HG02852 (cell line): ENCODE measurements around the gene OSBPL1A.

Experiments used
- ATAC-seq: cut with Tn5 transposase; IDR thresholded peaks from one replicate; pipeline ENCODE4 v1.9.1; 2021; ENCODE audit warnings: mild to moderate bottlenecking, moderate library complexity; ENCODE audit not compliant: unreplicated experiment

The OSBPL1A gene

DNA sequence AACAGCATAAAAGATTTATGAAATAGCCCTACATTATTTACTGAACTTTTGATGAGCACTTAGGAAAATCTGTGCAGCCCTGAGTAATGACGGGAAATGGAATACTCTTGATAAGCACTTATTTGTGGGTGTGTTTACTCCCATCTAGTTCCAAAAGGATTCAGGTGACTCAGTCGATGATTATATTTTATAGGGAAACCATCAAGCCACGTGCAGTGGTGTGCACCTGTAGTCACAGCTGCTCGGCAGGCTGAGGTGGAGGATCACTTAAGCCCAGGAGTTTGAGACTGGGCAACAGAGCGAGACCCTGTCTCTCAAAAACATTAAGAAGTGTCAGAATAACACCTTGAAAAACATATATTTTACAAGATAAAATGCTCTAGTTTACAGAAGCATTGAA is 166.9 kb downstream of the OSBPL1A start:
- ATAC-seq = no peak

DNA sequence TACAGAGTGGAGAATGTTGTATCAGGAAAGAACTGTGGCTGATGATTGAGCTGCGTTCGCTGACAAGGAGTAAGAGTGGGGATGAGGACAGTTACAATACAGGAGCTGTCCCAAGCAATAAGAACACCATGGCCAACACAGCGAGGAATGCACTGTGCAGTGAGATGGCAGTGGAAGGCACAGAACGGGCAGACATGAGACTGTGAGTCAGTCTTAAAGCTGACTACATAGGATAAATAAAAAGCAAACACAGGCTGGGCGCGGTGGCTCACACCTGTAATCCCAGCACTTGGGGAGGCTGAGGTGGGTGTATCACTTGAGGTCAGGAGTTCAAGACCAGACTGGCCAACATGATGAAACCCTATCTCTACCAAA is 169.0 kb downstream of the OSBPL1A start:
- ATAC-seq = no peak

DNA sequence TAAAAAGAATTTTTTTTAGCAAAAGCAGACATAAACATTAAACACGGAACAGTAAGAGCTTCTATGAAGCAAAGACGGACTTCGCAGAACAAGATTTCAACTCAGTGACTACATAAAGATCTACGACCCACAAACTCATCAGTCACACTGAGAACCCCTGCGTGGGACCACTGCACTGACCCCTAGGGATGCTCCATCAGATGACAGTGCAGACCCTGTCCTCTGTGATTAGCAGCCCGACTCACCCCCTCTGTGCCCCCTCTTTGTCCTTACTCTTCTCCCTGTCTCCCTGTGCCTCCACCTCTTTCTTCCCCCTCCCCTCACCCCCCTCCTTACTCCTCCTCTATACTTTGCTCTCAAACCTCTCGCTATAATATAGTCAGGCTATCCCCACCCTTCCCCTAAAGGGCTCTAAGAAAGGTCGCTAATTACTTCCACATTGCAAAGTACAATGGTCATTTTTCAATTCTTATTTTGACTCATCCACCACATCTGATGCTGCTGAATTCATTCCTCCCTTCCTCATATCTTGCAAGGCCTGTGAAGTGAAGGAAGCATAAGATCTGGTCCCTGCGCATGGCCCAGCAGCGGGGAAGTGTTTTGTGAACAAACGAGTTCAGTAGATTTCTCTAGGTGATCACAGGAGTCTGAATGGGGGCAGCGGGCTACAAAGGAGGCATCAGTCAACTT is 169.5 kb downstream of the OSBPL1A start:
- no peak for ATAC-seq

DNA sequence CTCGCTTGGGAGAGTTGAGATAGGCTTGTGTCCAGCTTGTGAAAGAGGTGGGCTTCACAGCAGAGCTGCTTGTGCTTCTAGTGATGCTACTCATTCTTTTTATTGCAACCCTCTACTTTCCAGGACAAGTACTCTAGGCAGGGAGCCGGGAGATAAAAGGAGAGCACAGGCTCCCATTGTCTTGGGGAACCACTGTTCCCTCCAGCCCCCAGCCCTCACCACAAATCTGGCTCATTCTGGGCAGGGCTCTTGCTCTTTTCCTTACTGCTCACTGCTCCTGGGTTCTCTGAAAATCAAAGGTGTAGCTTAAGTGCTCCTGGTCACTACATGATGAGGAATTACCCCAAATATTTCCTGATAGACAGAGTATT is 177.3 kb downstream of the OSBPL1A start:
- ATAC-seq = no peak

DNA sequence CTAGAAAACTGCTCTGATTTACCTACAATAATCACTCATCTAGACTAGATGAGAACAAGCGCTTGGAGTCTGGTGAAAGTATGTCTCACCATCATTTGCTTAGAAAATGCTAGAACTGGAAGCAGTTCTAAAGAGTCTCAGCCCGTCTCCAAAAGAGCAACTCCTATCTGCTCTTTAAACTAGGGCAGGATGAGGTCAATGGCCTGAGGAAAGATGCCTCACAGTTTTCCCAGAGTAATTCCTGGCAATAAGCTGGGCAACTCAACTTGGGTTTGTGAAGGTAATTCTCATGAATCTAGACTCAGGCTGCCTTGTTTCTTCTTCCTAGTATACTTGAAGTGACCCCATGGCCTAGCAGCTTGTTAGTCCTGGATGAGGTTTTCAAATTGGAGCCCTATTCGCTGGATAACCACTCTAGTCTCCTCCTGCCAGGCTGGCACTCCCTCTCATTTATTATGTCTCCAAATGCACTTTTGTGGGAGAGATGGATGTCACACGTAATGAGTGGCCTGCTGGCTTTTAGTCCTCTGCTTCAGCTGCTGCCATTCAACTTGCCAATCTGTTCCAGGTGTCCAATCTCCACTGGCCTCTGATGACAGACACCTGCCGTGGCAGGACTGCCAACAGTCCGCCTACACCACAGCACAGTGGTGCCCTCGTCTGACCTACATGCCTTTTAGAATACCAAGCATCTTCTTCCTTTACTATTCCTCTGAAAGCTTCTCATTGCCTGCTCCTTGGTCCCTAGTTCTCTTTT is 177.9 kb downstream of the OSBPL1A start:
- ATAC-seq = no peak

DNA sequence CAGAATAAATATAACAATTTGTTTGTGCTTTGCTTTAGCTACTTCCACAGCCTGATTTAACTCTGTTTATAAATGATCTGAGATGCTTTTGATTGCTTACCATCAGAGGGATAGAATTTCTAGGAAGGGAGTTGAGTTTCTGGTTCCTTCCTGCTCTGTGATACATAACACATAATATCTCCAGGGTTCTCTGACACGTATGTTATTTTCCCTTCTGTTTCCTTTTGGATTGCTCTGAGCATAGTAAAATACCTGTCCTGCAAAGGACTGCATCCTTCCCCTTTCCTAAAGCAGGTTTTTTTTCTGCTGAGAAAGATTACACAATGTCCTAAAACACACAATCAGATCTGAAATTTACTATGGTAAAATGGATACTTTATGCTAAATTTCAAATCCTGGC is 182.7 kb downstream of the OSBPL1A start:
- ATAC-seq = no peak

DNA sequence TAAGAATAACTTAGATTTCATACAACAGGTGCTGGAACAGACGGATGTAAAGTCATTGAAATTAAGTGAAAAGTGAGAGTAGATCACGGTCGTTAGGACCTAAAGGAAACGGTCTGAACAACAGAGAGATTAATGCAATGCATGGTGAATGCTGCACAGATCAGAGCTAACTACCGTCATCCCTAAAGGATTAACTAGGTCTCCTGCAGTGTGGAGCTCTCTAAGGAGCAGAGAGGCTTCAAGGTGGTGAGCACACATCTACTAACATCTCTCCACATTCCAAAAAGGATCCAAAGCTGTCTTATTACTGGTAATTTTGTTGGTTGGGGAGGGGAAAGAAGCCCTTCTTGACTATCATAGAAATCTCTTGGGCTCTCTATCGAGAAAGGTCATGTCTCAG is 183.5 kb downstream of the OSBPL1A start:
- ATAC-seq = no peak

DNA sequence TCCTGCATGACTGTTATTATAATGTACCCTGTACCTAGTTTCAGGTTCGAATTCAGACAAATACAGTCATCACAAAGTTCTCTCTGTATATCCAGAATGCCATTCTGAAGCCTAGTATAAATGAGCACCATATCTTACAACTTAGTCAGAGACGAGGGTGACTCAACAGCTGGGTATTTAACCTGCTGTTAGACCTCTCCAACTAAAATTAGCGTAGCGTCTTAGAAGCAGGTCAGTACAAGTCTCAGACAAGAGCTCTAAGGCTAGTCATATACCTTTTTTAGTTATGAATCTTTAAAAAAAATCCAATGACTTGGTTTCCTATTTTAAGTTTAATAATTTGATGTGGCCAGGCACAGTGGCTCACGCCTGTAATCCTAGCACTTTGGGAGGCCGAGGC is 184.7 kb downstream of the OSBPL1A start:
- ATAC-seq = no peak

DNA sequence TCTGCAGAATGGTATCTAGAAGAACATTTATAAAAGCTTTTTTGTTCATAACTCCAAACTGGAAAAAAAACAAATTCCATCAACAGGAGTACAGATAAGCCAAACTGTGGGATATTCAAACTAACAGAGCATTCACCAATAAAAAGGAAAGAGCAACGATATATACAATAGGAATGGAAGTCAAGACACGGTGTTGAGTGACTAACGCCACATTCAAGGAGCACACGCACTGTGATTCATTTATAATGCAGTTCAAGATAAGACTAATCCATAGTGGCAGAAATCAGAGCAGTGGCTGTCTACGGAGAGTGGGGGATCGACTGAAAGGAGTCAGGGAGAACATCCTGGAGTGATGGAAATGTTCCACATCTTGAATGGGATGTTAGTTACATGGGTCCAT is 188.1 kb downstream of the OSBPL1A start:
- no peak for ATAC-seq

DNA sequence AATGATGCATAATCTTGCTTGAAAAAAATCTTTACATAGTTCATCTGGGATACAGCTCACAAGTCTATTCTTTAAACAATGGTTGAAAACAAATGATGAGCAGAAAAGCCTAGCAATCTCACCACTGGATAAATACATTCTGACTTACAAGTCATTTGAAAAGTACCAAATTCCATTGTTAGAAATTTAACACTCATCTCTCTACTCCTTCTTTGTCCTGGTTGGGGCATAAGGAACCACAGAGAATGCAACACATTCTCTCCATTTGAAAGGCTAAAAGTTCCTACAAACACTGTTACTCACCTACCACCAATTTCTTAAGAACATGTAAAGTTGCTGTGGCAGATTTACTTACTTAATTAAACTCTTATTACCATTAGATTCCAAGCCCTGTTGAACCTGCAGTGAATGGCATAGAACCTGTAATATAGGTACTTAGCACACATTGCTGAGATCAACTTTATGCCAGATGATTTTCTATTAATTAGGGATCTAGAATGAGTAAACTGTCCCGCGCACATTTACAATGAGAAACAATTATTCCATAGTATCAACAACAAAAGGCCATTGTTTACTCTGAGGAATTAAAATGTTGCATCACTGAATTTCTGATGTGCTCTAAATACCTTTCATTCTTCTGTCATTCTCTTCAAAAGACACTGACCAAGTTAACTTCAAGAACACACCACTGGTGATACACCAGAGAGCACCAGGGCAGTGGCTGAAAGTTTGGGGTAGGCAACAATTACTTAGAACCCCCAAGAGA is 189.2 kb downstream of the OSBPL1A start:
- no peak for ATAC-seq

DNA sequence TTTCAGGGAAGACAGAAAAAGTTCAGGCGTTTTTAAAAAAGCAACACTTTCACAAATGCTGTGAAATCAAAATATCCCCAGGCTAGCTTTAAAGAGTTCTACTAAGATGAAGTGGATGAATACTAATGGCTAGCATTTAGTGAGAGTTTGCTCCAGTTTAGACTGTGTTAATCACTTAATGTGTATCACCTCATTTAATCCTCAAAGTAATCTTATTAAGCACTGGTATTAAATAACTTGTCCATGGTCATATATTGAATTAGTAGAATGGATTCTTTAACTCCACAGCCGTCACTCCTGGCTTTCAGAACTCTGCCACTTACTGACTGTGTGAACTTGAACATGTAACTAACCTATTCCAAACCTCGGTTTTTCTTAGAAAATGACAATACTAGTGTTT is 192.7 kb downstream of the OSBPL1A start:
- no peak for ATAC-seq

DNA sequence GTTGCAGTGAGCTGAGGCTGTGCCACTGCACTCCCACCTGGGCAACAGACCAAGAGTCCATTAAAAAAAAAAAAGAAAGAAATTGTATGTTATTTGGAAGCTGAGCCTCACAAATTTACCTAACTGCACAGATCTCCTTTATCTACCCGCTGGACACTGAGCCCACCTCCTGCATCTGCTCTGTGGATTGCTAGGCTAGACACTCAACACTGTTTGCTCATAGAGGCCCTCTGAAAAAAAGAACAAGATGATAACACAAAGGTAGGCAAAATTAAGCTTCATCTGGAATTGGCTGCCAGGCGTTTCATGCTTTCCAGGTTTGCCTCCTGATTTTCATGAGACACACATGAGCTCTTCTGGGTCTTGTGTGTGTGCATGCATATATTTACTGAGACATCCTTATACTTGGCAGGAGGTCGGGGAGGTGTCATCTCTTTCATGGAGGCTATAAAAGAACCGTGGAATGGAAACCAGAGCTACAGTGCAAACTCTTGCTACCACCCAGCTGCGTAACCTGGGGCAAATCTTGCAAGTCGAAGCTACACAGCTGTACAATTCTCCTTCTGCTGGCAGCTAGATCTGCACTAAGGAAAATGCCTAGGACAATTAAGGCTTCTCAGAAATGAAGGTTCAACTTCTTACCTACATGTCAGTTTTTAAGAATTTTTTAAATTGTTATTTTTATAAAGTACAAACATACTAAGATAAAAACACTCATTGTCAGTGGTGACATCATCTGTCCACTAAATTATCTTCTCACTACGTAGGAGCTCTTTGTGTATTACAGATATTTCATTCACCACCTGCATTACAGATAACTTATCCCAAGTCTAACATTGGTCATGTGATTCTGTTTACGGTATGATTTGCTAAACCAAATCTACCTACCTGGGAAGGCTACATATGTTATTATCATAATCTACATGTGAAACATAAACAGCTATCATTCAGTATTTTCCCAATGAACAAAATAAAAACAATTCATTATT is 195.6 kb downstream of the OSBPL1A start:
- no peak for ATAC-seq

DNA sequence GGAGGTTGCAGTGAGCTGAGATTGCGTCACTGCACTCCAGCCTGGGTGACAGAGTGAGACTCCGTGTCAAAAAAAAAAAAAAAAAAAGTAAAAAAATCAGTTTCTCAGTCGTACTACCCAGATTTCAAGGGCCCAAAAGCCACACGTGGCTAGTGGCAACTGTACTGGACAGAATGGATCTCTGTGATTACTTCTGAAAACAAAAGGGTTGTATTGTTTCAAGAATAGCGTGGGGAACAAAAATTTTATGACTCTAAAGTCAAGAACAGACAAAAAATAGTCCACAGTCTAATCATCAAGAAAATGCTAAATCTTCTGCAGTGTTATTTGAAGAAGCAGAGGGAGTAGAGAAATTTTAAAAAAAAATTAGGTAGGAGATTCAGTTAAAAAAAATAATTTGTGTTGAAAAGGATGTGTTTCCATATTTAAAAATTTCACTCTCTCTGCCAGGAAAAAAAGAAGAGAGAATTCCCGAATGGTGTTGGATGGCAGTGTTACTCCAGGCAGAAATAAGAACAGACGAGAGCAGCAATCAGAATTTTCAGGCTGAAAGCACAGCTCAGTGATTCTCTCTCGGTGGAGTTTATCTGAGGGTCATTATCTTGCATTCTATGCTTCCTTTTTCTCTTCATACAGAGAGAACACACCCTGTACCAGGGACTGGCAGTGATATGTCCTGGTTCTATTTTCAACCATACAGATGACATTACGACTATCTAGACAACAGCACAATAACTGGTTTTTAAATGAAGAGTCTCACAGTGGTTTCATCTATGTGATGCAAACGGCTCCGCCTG is 196.9 kb downstream of the OSBPL1A start:
- no peak for ATAC-seq

DNA sequence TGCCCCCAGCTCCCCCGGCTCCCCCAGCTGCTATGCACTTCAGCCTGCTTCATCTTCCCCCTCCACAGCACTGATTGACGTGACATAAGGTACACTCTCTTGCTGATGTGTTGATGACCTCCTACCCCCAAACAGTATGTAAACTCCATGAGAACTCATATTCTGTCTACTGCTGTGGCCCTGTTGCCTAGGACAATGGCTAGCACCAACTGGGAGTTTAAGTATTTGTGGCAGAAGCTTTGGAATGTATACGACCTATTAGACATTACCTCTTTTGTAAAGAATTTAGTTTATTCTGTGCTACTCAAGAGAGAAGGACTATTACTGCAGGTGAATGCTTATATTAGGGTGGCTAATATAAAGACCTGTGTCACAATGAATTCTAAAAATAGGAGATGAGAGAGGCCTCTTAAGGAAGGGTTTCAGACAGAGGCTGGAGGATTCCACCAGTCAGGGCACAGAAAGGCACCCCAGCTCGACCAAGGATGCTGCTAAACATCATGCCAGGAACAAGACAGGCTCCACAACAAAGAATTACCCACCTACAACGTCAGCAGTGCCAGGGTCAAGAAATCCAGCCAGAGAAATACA is 198.2 kb downstream of the OSBPL1A start:
- ATAC-seq = no peak

DNA sequence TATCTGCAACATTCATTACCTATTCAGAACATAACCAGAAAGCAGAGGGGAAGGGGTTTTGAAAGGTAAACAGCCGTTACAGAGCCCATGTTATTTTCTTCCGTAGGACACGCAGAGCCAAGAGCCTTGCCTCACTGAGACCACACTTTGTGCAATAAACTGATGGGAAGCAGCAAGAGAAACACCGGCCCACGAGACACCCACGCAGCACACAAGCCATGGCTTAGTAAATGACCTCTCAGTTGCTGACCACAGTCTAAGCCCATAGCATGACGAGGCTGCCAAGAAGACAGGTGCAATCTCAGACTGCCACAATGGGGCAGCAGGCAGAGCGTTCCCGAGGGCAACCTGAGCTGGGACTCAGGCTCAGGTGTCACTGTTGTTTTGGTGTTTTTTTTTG is 199.2 kb downstream of the OSBPL1A start:
- ATAC-seq = no peak

DNA sequence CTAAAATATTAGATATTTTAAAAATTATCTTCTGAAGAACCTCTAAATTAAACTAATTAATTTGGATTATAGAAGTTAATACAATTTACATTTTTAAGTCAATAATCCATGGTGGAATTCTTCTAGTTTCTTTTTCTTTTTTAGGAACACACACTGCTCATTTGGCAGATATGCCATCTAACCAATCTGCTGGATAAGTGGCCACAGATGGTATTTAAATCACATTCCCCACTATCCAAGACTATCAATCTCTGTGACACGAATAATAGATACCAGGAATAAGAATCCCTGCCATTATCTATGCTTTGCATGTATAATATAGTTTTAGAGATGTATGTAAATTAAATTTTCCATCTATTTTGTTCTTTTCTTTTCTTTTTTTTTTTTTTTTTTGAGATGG is 200.2 kb downstream of the OSBPL1A start:
- no peak for ATAC-seq

DNA sequence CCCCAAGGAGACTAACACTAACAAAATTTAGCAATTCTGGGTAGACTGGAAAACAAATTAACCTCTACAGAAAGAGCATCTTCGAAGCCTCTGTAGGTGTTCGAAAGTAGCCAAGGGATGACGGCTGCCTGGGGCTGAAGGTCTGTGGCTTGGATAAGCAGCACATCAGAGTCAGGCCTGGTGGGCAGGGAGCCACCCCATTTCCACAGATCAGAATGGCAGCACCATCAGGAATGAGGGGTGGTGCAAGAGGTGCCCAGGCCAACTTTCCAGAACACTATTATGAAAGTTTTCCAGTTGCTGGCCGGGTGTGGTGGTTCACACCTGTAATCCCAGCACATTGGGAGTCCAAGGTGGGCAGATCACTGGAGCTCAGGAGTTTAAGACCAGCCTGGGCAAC is 200.9 kb downstream of the OSBPL1A start:
- ATAC-seq = no peak

DNA sequence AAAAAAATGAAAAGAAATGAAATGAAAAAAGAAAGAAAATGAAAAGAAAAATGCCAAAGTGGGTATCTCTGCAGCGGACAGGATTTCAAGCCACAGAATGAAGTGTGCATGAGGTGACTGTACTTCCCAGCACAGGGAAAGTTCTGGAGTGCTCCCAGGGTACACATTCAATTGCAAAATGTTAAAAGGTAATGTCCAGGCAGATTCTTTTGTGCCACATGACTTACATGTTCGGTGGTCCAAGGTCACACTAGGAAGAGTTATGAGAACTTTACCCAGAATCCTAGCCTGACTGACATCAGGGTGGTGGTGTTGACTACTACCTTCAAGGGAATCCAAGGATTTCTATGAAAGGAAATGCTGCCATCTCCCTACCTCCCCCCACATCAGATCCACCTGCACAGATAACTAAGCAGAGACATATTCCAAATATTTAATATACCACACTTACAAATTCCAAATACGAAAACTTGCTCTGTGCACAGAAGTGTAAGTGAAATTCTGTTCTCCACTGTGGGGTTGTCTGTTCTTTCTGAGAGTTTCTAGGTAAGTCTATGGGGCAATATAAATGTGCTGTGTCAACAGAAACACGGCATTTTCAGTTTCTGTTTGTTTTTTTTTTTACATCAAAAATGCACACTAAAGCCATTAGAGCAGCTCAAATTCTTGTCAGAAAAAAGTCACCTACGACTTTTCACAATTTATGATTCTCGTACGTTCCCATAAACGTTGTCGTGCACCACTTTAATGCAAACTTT is 202.1 kb downstream of the OSBPL1A start:
- ATAC-seq = no peak

DNA sequence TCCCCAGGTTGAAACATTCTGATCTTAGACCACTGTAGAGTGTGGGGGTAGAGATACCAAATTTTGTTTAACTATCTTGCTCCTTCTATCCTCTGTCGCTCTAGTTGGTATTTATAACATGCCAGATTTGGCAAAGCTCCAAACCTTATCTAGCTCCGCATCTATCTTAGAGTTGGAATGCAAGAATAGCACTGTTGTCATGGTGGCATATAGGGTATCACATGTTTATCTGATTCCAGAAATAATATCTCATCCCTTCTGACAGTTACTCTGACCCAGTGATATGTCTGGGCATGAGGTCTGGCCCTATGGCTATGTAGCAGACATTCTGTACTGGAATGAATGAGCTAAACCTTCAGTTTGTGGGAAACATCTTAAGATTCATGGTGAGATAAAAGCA is 207.0 kb downstream of the OSBPL1A start:
- no peak for ATAC-seq
